NCI-H2107 treated with DMSO at 0.1 percent for 48 hours (cell line): ENCODE data around the gene MRPL53.
A peak's percentile ranks its signal among the peaks of the same experiment; 100 is the strongest.

ENCODE experiments used
- DNase-seq: peaks from one replicate; lab custom pipeline; 2025; ENCODE audit not compliant: unreplicated experiment; lab: John Stamatoyannopoulos, UW

The MRPL53 gene

DNA sequence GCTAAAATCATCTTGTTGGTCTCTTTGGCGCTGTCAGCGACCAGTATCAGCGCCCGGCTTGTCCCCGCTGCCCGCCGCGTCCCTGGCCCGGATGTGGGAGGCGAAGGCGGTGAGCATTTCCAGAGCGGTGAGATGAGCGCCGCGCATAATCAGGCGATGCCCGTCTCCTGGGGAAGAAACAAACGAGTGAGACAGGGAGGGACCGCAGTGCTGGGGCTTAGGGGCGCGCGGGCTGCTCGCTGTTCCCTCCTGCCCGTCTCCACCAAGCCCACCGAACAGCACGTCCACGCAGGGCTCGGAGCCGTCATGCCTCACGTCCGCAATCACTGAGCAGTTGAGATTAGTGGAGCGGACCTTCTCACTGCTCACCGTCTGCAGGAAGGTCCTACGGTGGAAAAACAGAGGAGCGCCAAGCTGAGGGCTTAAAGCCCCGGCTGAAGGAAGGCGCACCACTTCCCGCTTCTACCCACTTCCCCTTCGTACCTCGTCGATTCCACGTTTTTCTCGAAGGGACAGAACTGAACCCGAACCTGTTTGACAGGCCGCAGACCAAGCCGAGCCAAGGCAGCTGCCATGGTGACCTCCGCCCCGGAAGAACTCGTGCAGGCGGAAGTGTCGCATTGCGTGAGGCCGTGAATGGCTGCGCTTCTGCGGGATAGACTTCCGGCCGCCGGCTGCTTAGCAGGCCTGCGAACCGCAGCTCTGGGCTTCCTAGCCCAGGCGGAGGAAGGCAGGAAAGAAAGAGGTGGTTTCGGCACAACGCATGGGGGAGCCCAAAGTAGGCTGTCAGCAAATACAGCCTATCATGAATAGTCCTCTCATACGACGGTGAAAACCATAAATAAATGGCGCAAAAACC, at the start of gene MRPL53:
Gene MRPL53, minus strand, starts transcription at position 595 of the 859 bp plus-strand sequence. Its CDS starts 20 bp downstream, at position 575.
- DNase-seq = peak; percentile 60

DNA sequence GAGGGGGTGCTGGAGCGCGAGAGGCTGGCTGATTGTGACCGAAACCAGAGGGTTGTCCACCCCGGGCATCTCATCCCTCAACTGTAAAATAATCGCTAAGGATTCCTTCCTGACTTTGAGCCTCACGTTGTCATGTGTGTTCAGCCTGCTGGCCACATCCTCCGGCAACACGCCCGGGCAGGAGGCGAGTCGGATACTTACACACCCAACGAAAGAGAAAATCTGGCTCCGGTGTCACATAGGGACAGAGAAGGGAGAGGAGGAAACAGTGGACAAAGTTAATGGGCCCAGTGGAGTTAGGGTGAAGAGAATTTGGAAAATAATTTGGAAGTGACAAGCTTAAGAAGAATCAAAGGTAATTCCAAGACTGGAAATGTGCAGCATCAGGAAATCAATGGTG, 44.2 kb upstream of the MRPL53 start:
- DNase-seq = no peak

DNA sequence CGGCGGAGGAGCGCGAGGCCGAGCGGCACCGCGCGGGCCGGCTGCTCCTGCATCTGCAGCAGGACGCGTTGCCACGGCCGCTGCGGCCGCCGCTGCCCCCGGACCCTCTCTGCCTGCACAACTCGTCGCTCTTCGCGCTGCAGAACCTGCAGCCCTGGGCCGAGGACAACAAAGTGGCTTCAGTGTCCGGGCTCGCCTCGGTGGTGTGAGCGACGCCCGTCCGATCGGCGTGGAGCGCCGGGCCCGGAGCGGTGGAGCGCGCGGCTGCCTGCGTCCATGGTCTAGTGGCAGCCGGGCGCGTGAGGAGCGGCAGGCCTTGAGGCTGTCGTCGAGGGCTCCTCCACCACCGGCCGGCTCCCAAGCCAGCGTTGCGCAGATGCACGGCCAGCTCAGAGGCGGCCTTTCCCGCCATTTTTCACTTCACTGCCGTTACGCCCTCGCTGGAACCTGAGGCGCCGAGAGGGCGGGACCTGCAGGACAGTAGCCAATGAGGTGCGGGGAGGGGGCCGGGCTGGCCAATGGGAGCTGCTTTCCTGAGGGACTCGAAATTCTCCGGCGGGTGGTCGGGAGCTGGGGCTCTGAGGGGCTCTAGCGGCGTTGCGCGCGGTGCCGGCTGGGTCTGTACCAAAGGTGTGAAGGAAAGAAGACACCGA, 43.6 kb upstream of the MRPL53 start:
- DNase-seq = no peak

DNA sequence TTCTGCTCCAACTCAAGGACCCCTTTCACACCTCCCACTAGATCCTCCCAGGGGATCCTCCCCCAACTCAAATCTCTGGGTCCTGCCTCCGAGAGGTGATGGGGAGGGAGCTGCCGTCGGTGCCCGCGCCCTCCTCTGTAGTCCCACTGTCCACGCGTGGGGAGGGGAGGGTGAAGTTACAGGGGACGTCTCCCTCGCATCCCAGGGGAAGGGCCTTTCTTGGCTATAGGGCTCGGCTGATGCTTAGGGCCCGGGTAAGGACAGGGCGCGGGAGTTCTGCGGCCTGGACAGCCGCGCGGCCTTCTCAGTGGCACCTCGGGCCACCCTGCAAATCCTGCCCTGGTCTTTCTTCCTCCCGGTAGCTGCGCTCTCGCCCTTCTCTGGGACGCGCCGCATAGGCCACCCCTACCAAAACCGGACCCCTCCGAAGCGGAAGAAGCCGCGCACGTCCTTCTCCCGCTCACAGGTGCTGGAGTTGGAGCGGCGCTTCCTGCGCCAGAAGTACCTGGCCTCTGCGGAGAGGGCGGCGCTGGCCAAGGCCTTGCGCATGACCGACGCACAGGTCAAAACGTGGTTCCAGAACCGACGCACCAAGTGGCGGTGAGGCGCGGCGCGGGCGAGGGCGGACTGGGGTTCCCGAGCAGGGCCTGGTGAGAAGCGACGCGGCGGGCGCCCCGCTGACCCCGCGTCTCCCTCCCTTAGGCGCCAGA, 42.9 kb upstream of the MRPL53 start:
- no peak for DNase-seq

DNA sequence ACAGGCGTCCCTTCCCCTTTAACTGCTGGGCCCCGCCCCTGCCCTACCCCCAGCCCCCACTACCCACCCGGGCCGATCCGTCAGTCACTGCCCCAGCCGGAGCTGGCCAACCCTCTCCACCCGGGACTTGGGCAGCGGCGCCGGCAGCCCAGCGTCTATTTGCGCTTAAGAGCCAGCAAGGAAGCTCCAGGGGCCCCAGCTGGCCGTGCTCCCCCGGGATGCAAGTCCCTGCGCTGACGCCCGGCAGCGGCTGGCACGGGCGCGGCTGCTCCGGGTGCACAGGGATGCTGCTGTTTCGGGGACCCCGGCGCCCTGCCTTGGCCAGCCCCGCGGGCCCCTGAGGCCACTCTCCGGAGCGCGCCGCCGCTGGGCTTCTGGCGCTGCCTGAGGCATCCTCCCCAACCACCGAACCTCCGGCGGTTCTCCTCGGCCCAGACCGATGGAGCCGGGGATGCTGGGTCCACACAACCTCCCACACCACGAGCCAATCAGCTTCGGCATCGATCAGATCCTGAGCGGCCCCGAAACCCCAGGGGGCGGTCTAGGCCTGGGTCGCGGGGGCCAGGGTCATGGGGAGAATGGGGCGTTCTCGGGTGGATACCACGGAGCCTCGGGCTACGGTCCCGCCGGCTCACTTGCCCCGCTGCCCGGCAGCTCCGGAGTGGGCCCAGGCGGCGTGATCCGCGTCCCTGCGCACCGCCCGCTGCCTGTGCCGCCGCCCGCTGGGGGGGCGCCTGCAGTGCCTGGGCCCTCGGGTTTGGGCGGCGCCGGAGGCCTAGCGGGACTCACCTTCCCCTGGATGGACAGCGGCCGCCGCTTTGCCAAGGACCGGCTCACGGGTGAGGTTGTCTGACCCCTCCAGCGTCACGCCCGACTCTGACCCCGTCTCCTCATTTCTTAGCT, 42.1 kb upstream of the MRPL53 start, which contains the start of gene TLX2:
Gene TLX2, plus strand, starts transcription at position 83 of the 903 bp plus-strand sequence. Its CDS starts 357 bp downstream, at position 440.
- no peak for DNase-seq

DNA sequence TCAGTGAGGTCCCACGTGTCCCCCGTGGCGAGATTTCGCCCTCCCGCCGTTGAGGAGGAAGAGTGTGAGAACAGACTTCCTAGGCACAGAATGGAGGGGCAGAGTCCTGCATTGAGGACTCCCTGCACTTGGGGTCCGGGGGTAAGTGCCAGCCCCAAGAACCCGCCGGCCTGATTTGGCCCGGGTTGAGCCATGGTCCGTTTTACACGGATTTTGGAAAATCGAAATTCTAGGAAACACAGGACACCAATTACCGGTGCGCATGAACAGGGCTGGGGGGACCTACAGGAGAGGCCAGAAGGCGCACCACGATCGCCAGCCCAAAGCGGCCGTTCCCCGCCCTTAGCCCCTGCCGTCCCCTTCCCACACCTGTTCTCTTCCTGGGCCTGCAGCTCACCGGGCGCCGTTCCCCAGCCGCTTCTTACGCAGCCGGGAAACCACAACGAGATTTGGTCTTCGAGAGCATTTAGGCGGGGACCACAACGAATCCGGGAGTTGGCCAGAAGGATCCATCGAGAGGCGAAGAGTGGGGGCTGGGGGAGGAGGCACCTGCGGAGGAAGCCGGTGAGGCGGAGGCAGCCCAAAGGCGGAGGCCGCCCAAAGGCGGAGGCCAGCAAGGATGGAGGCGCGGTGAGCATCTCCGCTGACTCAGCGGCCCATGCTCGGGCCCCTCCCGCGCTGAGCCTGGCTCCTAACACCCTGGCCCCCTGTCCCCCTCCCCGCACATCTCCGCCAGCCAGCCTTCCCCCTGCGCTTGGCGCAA, 41.3 kb upstream of the MRPL53 start:
- DNase-seq = no peak

DNA sequence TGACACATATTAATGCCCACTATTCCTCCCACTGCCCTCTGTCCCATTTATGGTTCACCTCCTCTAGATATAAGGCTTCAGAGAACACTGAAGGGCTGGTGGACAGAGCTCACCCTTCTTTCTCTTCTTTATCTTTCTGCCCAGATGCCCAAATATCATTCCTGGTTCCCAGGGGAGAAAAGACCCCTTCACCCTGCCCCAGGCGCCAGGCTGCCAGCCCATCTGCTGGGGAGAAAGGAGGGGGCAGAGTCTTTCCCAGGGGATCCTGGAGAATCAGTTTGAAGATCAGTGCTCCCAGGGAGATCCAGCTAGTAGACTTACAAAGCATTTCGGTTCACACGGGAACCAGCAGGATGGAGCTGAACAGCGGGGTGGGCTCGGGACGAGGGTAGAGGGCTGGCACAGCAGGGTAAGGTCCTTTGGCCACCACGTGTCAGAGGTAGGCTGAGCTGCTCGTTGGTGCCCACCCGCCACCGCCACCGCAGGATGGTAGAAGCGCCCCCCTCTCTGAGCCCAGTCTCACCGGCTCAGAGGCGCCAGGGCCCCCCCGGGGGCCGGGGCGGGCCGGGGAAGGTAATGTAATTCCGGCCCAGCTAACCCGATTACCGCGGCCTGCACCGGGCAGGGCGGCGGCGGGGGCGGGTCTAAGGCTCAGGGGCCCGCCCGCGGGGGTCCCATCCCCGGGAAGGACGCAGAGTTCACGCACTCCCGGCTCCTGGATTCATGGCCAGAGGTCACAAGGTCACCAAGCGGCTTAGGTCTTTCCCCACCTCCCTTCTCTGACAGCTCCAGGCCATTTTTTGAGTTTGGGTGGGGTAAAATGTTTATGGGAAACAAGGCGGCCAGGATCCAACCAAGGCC, 40.5 kb upstream of the MRPL53 start:
- DNase-seq = no peak

DNA sequence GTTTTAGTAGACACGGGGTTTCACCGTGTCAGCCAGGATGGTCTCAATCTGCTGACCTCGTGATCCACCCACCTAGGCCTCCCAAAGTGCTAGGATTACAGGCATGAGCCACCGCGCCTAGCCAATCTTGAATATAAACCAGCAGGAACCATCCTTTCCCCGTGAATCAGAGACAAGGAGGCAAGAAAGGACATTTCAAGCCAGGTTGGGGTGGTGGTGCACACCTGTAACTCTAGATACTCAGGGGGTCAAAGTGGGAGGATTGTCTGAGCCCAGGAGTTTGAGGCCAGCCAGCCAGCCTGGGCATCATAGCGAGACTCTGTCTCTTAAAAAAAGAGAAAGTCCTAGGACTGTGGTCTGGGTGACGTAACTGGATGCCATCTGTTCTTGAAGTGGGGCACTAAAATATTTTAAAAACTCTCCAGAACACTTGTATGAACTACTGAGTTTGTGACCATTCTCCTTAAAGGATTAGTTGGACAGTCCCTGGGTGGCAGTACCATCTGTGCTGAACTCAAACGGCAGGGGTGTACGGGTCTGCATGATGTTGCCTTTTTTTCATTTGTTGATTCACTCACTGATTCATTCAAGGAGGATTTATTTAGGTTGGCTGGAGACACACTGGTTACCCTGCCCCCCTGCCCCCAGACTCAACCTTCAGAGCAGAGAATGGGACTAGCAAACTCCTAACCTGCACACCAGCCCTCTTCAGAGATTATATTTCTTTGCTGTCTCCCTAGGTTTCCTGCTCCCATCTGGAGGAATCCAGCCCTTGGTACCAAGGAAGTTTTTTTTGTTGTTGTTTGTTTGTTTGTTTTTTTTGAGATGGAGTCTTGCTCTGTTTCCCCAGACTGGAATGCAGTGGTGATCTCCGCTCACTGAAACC, 38.9 kb upstream of the MRPL53 start:
- DNase-seq = no peak

DNA sequence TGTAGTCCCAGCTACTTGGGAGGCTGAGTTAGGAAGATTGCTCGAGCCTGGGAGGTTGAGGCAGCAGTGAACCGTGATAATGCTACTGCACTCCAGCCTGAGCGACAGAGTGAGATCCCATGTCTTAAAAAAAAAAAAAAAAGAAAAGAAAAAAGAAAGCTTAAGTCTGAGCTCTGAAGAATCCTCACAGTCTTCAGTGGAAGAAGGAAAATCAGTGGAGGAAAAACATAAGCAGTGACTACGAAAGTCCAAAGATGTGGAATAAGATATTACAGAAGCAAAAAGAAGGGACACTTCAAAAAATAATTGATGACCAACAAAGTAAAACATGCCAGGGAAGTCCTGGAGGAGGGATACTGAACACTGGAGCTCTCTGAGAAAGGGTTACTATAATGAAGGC, 37.8 kb upstream of the MRPL53 start:
- DNase-seq = no peak

DNA sequence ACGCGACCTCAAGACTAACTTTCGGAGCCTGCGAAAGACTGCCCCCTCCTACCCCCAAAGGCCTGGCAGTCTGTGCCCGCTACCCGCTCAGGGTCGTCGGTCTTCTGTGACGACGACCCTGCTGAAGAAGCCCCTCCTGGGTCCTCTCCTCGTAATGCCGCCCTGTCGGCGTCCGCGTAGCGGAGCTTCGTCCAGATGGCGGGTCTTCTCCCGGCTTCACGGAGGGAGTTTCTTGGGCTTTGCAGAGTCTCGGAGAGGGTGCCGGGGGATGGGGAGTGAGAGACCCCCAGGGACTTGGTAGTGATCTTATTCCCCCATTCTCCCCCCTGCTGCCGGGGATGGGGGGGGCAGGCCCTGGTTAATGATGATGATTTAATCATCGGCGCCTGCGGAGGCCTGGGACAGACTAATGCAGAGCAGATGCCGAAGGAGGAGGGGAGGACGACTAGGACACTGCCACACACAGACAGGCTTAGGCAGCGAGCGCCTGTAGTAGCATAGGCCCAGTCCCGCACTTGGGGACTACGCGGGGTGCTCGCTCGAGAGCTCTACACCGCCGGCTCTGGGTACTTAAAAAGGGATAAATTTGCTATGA, 35.5 kb upstream of the MRPL53 start:
- DNase-seq = no peak

DNA sequence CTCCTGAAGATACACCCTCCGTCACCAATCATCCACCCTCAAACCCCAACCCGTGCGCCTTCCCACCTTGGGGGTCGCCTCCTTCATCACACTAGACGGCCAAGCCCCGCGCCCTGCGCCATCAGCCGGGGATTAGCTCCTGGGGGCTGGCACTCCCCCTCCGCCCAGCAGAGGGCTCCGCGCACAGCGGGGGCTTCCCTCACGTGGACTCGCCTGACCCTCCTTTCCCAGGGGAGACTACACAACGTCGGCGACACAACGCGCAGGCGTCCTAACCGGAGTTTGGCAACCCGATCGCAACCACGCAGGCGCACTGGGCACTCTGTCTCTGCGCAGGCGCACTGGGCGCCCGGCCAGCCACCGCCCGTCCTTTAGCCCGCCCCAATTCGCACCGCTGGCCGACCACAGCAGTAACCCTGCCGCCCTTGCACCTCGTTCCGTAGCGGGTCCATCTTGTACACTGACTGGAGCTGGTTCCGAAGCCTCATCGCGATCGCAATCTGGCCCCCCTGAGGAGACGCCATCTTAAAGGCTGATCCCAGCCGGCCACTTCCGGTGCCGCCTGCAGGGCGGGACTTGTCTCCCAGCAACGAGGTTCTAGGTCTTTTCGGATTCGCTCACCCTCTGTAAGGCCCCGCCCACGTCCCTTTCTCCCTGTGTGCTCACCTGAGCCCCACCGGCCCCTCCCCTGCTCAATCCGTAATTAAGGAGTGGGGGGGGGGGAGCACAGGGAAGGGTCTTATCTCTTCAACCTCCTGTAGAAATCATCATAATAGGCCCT, 34.9 kb upstream of the MRPL53 start, which contains the start of gene PCGF1:
Gene PCGF1, minus strand, starts transcription at position 551 of the 781 bp plus-strand sequence. Its CDS starts 27 bp downstream, at position 524.
- DNase-seq = peak; percentile 96

DNA sequence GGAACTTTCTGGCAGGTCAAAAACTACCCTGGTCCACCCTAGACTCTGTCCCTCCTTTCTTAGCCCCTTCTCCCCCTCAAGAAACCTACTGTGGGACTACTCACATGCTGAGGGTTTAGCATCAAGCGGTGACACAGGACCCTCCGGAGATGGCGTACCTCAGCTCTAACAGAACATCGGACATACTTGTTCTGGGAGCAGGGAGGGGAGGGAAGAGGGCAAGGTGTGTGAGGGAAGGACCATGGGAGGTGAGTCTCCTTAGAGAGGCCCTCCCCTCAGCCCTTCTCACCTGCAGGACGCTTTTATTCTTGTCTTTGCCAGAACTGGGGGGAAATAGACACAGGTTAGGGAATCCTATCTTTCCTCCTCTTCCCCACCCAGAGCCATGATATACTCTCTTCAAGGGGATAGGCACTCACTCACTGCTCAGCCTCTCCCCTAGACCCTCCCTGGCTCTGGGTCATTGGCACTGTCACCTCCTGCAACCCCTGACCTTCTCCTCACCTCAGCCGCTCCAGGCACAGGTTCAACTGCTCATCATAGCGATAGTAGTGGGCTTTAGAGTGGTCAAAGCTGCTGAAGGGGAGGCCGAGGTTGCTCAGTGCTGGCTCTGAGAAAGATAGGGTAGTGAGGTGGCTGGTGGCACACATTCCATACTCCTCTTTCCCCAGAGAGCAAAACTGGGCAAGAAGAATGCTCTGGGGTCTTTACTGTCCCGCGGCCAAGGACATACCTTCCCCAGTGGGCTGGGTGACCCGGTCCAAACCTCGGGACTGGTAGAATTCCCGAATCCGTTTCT, 33.2 kb upstream of the MRPL53 start:
- DNase-seq = no peak

DNA sequence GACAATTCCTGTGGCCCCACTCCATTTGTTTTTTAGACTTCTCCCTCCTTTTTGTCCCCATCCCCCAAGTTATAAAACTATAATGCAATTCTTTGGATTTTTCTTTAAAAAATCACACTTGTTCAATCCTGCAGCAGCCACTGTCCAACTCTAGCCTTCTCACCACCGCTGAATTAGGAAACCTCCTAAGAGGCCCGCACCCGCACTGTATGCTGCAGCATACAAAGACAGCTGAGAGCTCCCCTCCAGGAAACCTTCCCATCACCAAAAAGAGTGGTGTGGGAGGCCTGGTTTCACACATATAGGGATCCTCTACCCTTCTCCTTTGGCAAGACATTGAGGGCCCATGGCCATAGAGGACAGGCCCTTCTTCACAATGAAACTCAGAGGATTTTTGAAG, 32.1 kb upstream of the MRPL53 start:
- no peak for DNase-seq

DNA sequence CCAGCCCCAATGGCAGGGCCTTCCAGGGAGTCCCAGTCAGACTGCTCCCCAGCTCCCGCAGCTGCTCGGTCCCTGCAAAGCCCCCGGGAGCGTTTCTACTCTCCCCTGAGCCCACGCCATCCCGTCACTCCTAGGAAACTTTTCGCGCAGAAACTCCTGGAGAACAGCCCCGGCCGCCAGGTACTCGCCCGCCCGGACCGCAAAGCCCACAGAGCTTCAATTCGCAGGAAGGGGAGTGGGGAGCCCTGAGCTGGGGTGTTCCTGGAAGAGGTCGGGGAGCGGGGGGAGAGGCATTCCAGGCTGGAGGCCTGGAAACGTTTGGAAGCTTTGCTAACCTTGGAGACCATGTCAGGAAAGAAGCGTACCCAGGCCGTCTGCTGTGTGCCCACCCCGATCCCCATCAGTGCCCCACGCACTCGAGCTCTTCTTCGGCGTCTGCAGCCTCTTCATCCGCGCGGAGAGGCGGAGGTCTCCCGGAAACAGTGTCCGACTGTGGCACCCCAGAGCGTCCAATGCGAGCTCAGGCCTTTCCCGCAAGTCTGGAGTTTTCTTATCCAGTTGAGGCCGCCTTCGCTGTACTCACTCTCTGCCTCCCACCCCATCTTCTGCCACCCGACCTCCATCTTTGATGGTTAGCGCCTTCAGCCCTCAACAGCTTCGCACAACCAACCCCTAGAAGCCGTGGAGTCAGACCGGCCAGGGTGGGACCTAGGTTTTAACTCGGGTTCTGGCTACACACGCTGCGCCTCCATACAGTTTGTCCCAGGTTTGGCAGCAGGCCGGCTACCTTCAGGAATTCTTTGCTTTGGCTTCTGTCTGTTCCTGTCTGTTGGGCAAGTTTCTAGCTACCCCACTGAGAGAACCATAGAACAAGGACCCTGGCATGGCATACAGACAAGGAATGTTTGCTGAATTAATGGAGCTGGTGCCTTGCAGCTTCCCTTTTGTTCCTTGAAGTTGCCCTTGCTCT, 31.3 kb upstream of the MRPL53 start:
- no peak for DNase-seq
